Measurements from ENCODE around the gene GPR55.

The GPR55 gene

GRCh38 chr2:230934231-230935129, 9.4 kb upstream of the GPR55 start:
- H3K9me3 ChIP-seq (ENCODE audit: control insufficient read depth in 1 of 2, low read length in 2 of 2) = peaks cover 5 to 7% of the 10 kb centered on the region in 2 donors
- H3K4me3 ChIP-seq (ENCODE audit: low read depth in 1 of 2, low read length in 2 of 2) = no peak overlapping the region
- no peaks in the 10 kb centered on the region for H3K27me3 ChIP-seq (ENCODE audit: control insufficient read depth in 1 of 2, insufficient read depth in 2 of 2, low read length in 2 of 2)
- no peak overlapping the region for H3K27ac ChIP-seq (ENCODE audit: low read depth, low read length)
- H3K9ac ChIP-seq (ENCODE audit: low read depth in 1 of 2, low read length in 2 of 2) = no peak overlapping the region
- H3K4me1 ChIP-seq (ENCODE audit: control insufficient read depth in 1 of 2, insufficient read depth in 2 of 2, low read length in 2 of 2) = no peaks in the 10 kb centered on the region
- no peaks in the 10 kb centered on the region for H3K36me3 ChIP-seq (ENCODE audit: control insufficient read depth in 1 of 2, insufficient read depth in 2 of 2, low read length in 2 of 2)

- H3K36me3 ChIP-seq (ENCODE audit: control insufficient read depth in 1 of 2, insufficient read depth in 2 of 2, low read length in 2 of 2) = no peaks in the 10 kb centered on the region
- no peak overlapping the region for H3K9ac ChIP-seq (ENCODE audit: low read depth in 1 of 2, low read length in 2 of 2)
- peaks cover 5 to 7% of the 10 kb centered on the region in 2 donors for H3K9me3 ChIP-seq (ENCODE audit: control insufficient read depth in 1 of 2, low read length in 2 of 2)
- H3K4me3 ChIP-seq (ENCODE audit: low read depth in 1 of 2, low read length in 2 of 2) = no peak overlapping the region
- no peaks in the 10 kb centered on the region for H3K27me3 ChIP-seq (ENCODE audit: control insufficient read depth in 1 of 2, insufficient read depth in 2 of 2, low read length in 2 of 2)
- H3K27ac ChIP-seq (ENCODE audit: low read depth, low read length) = no peak overlapping the region
- H3K4me1 ChIP-seq (ENCODE audit: control insufficient read depth in 1 of 2, insufficient read depth in 2 of 2, low read length in 2 of 2) = no peaks in the 10 kb centered on the region
Measured at GRCh38 chr2:230933521-230934180, 8.6 kb upstream of the GPR55 start.

GRCh38 chr2:230932556-230933511, 7.8 kb upstream of the GPR55 start:
- no peak overlapping the region for H3K9ac ChIP-seq (ENCODE audit: low read depth in 1 of 2, low read length in 2 of 2)
- no peaks in the 10 kb centered on the region for H3K36me3 ChIP-seq (ENCODE audit: control insufficient read depth in 1 of 2, insufficient read depth in 2 of 2, low read length in 2 of 2)
- no peak overlapping the region for H3K27ac ChIP-seq (ENCODE audit: low read depth, low read length)
- H3K27me3 ChIP-seq (ENCODE audit: control insufficient read depth in 1 of 2, insufficient read depth in 2 of 2, low read length in 2 of 2) = no peaks in the 10 kb centered on the region
- H3K9me3 ChIP-seq (ENCODE audit: control insufficient read depth in 1 of 2, low read length in 2 of 2) = peaks cover 5 to 7% of the 10 kb centered on the region in 2 donors
- H3K4me3 ChIP-seq (ENCODE audit: low read depth in 1 of 2, low read length in 2 of 2) = no peak overlapping the region
- no peaks in the 10 kb centered on the region for H3K4me1 ChIP-seq (ENCODE audit: control insufficient read depth in 1 of 2, insufficient read depth in 2 of 2, low read length in 2 of 2)

GRCh38 chr2:230931556-230932231, 6.7 kb upstream of the GPR55 start:
- Histone ChIP-seq H3K27me3 (ENCODE audit: control insufficient read depth in 1 of 2, insufficient read depth in 2 of 2, low read length in 2 of 2) (no peaks in the 10 kb centered on the region), H3K9me3 (ENCODE audit: control insufficient read depth in 1 of 2, low read length in 2 of 2) (no peaks in the 10 kb centered on the region), H3K4me3 (ENCODE audit: low read depth in 1 of 2, low read length in 2 of 2) (no peak overlapping the region), H3K36me3 (ENCODE audit: control insufficient read depth in 1 of 2, insufficient read depth in 2 of 2, low read length in 2 of 2) (no peaks in the 10 kb centered on the region), H3K27ac (ENCODE audit: low read depth, low read length) (no peak overlapping the region), H3K4me1 (ENCODE audit: control insufficient read depth in 1 of 2, insufficient read depth in 2 of 2, low read length in 2 of 2) (no peaks in the 10 kb centered on the region), H3K9ac (ENCODE audit: low read depth in 1 of 2, low read length in 2 of 2) (no peak overlapping the region)

- H3K9me3 ChIP-seq (ENCODE audit: control insufficient read depth in 1 of 2, low read length in 2 of 2) = no peaks in the 10 kb centered on the region
- H3K4me1 ChIP-seq (ENCODE audit: control insufficient read depth in 1 of 2, insufficient read depth in 2 of 2, low read length in 2 of 2) = no peaks in the 10 kb centered on the region
- no peak overlapping the region for H3K9ac ChIP-seq (ENCODE audit: low read depth in 1 of 2, low read length in 2 of 2)
- H3K4me3 ChIP-seq (ENCODE audit: low read depth in 1 of 2, low read length in 2 of 2) = no peak overlapping the region
- H3K27ac ChIP-seq (ENCODE audit: low read depth, low read length) = no peak overlapping the region
- no peaks in the 10 kb centered on the region for H3K27me3 ChIP-seq (ENCODE audit: control insufficient read depth in 1 of 2, insufficient read depth in 2 of 2, low read length in 2 of 2)
- H3K36me3 ChIP-seq (ENCODE audit: control insufficient read depth in 1 of 2, insufficient read depth in 2 of 2, low read length in 2 of 2) = no peaks in the 10 kb centered on the region
Measured at GRCh38 chr2:230930928-230931555, 6.0 kb upstream of the GPR55 start.

GRCh38 chr2:230930149-230930780, 5.2 kb upstream of the GPR55 start:
- Histone ChIP-seq H3K36me3 (ENCODE audit: control insufficient read depth in 1 of 2, insufficient read depth in 2 of 2, low read length in 2 of 2) (no peaks in the 10 kb centered on the region), H3K4me3 (ENCODE audit: low read depth in 1 of 2, low read length in 2 of 2) (no peak overlapping the region), H3K27ac (ENCODE audit: low read depth, low read length) (no peak overlapping the region), H3K9ac (ENCODE audit: low read depth in 1 of 2, low read length in 2 of 2) (no peak overlapping the region), H3K9me3 (ENCODE audit: control insufficient read depth in 1 of 2, low read length in 2 of 2) (no peaks in the 10 kb centered on the region), H3K4me1 (ENCODE audit: control insufficient read depth in 1 of 2, insufficient read depth in 2 of 2, low read length in 2 of 2) (no peaks in the 10 kb centered on the region), H3K27me3 (ENCODE audit: control insufficient read depth in 1 of 2, insufficient read depth in 2 of 2, low read length in 2 of 2) (no peaks in the 10 kb centered on the region)

GRCh38 chr2:230929381-230930148, 4.5 kb upstream of the GPR55 start:
- H3K4me1 ChIP-seq (ENCODE audit: control insufficient read depth in 1 of 2, insufficient read depth in 2 of 2, low read length in 2 of 2) = no peaks in the 10 kb centered on the region
- no peak overlapping the region for H3K4me3 ChIP-seq (ENCODE audit: low read depth in 1 of 2, low read length in 2 of 2)
- H3K27me3 ChIP-seq (ENCODE audit: control insufficient read depth in 1 of 2, insufficient read depth in 2 of 2, low read length in 2 of 2) = no peaks in the 10 kb centered on the region
- no peaks in the 10 kb centered on the region for H3K36me3 ChIP-seq (ENCODE audit: control insufficient read depth in 1 of 2, insufficient read depth in 2 of 2, low read length in 2 of 2)
- no peak overlapping the region for H3K27ac ChIP-seq (ENCODE audit: low read depth, low read length)
- H3K9me3 ChIP-seq (ENCODE audit: control insufficient read depth in 1 of 2, low read length in 2 of 2) = no peaks in the 10 kb centered on the region
- H3K9ac ChIP-seq (ENCODE audit: low read depth in 1 of 2, low read length in 2 of 2) = no peak overlapping the region

- H3K27me3 ChIP-seq (ENCODE audit: control insufficient read depth in 1 of 2, insufficient read depth in 2 of 2, low read length in 2 of 2) = no peaks in the 10 kb centered on the region
- H3K4me3 ChIP-seq (ENCODE audit: low read depth in 1 of 2, low read length in 2 of 2) = no peak overlapping the region
- H3K36me3 ChIP-seq (ENCODE audit: control insufficient read depth in 1 of 2, insufficient read depth in 2 of 2, low read length in 2 of 2) = no peaks in the 10 kb centered on the region
- H3K4me1 ChIP-seq (ENCODE audit: control insufficient read depth in 1 of 2, insufficient read depth in 2 of 2, low read length in 2 of 2) = peaks cover 0 to 5% of the 10 kb centered on the region in 2 donors
- H3K27ac ChIP-seq (ENCODE audit: low read depth, low read length) = no peak overlapping the region
- no peak overlapping the region for H3K9ac ChIP-seq (ENCODE audit: low read depth in 1 of 2, low read length in 2 of 2)
- no peaks in the 10 kb centered on the region for H3K9me3 ChIP-seq (ENCODE audit: control insufficient read depth in 1 of 2, low read length in 2 of 2)
Measured at GRCh38 chr2:230928701-230929380, 3.8 kb upstream of the GPR55 start.
